HG02678 (cell line): ENCODE measurements around the gene COX10.

Experiments used
- ATAC-seq: cut with Tn5 transposase; IDR thresholded peaks from one replicate; pipeline ENCODE4 v1.9.1; 2021; ENCODE audit warnings: mild to moderate bottlenecking, moderate library complexity; ENCODE audit not compliant: unreplicated experiment

COX10 gene

DNA sequence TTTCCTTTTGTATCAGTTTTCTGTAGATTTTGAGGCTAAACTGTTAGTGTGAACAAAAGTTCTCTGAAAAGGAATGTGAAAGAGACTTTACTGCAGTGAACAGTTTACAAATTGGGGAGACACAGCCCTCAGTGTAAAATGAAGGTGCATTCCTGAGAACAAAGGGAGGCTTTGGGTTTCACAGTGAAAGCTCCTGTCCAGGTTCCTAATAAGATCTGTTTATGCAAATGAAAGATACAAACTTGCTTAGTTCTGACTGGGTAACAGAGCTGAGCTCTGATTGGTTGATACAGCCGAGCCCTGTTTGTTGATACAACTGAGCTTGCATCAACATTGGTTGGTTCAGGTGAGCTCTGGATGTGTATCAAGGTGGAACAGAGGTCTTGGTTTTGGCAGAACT lies 175.7 kb downstream of the COX10 start:
- ATAC-seq = no peak

DNA sequence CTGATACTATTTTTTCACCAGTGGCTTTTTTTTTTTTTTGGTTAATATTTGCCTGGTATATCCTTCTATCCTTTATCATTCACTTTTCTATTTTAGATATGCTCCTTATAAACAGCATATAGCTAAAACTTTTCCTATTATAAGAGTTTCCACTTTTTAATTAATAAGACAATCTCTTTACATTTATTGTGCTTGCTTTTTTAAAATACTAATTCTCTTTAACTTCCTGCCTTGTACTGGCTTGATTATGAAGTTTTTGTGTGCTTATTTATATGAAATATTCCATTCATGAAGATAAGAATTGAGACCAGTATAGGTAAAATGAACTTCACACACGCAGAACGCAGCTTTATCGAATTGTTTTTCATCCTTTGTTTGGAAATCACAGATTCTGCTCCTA lies 176.3 kb downstream of the COX10 start:
- ATAC-seq = no peak
